Measurements from ENCODE around the gene RTKN. TPM values are rescaled to one million over a fixed set of nuclear protein-coding genes. Genes with fewer than 3 reads are reported as not detected.
A peak's percentile ranks its signal among the peaks of the same experiment; 100 is the strongest.

Gene RTKN
- total and polyA plus RNA-seq, 10 of the 15 experiments (the other 5 are each of a cell fraction or from before 2014, with no cell fraction given): 0.50 to 12.3 (median 5.4) TPM

DNA sequence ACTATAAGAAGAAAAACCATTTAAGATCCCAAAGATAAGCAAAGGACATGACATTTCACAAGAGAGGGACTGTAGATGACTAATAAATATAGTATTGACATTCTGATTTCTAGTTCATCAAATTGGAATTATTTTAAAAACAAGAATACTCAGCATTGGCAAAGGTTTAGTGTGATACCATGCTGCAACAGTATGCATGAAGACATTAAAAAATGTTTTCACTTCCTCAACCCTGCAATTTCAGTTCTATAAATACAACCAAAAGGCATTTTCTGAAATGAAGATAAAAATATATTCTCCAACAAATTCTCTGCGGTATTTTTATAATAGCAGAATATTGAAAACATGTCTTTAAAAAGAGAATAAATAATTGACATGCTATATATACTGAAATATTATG, 22.4 kb downstream of the RTKN start:
- intact Hi-C loops (cut with micrococcal nuclease; ENCODE audit: unreplicated experiment): no loop called here
- H2AFZ ChIP-seq (ENCODE audit: control insufficient read depth, low read depth, low read length): no peak overlapping the region
- TF ChIP-seq SPI1 (IDR thresholded peaks at IDR 0.05; ENCODE audit: borderline replicate concordance, insufficient read depth, low read depth, low read length) (peak; percentile 79), ZBED1 (IDR thresholded peaks at IDR 0.05; ENCODE audit: borderline replicate concordance) (no peak), CBX3 (IDR thresholded peaks at IDR 0.05; ENCODE audit: borderline replicate concordance, low read depth) (no peak), FOS (IDR thresholded peaks at IDR 0.05; ENCODE audit: borderline replicate concordance, extremely low read depth, insufficient read length) (no peak), ESRRA (IDR thresholded peaks at IDR 0.05; ENCODE audit: low read length) (no peak), MEF2A (IDR thresholded peaks at IDR 0.05; ENCODE audit: insufficient read depth, low read depth, low read length) (0 out of 2 replicates have a peak, but pooled peaks have one; percentile 58), IKZF2 (IDR thresholded peaks at IDR 0.05) (no peak), NRF1 (conservative IDR thresholded peaks at IDR 0.05; ENCODE audit: low read depth, low read length) (no peak), JUNB (IDR thresholded peaks at IDR 0.05) (peak; percentile 14; the same call in 1 of the 2 replicates), BMI1 (IDR thresholded peaks at IDR 0.05; ENCODE audit: borderline replicate concordance) (no peak), LARP7 (IDR thresholded peaks at IDR 0.05) (no peak), SMARCA5 (IDR thresholded peaks at IDR 0.05) (no peak), NFXL1 (IDR thresholded peaks at IDR 0.05; ENCODE audit: borderline replicate concordance) (no peak), HDGF (IDR thresholded peaks at IDR 0.05) (no peak), RCOR1 (conservative IDR thresholded peaks at IDR 0.05; ENCODE audit: low read depth, low read length) (no peak), MEF2B (IDR thresholded peaks at IDR 0.05; ENCODE audit: partially characterized antibody, poor library complexity, severe bottlenecking) (peak; percentile 58)
- TF ChIP-seq, protein P1, sequence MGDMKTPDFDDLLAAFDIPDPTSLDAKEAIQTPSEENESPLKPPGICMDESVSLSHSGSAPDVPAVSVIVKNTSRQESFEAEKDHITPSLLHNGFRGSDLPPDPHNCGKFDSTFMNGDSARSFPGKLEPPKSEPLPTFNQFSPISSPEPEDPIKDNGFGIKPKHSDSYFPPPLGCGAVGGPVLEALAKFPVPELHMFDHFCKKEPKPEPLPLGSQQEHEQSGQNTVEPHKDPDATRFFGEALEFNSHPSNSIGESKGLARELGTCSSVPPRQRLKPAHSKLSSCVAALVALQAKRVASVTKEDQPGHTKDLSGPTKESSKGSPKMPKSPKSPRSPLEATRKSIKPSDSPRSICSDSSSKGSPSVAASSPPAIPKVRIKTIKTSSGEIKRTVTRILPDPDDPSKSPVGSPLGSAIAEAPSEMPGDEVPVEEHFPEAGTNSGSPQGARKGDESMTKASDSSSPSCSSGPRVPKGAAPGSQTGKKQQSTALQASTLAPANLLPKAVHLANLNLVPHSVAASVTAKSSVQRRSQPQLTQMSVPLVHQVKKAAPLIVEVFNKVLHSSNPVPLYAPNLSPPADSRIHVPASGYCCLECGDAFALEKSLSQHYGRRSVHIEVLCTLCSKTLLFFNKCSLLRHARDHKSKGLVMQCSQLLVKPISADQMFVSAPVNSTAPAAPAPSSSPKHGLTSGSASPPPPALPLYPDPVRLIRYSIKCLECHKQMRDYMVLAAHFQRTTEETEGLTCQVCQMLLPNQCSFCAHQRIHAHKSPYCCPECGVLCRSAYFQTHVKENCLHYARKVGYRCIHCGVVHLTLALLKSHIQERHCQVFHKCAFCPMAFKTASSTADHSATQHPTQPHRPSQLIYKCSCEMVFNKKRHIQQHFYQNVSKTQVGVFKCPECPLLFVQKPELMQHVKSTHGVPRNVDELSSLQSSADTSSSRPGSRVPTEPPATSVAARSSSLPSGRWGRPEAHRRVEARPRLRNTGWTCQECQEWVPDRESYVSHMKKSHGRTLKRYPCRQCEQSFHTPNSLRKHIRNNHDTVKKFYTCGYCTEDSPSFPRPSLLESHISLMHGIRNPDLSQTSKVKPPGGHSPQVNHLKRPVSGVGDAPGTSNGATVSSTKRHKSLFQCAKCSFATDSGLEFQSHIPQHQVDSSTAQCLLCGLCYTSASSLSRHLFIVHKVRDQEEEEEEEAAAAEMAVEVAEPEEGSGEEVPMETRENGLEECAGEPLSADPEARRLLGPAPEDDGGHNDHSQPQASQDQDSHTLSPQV (IDR thresholded peaks at IDR 0.05): no peak
- TF ChIP-seq, protein P2, sequence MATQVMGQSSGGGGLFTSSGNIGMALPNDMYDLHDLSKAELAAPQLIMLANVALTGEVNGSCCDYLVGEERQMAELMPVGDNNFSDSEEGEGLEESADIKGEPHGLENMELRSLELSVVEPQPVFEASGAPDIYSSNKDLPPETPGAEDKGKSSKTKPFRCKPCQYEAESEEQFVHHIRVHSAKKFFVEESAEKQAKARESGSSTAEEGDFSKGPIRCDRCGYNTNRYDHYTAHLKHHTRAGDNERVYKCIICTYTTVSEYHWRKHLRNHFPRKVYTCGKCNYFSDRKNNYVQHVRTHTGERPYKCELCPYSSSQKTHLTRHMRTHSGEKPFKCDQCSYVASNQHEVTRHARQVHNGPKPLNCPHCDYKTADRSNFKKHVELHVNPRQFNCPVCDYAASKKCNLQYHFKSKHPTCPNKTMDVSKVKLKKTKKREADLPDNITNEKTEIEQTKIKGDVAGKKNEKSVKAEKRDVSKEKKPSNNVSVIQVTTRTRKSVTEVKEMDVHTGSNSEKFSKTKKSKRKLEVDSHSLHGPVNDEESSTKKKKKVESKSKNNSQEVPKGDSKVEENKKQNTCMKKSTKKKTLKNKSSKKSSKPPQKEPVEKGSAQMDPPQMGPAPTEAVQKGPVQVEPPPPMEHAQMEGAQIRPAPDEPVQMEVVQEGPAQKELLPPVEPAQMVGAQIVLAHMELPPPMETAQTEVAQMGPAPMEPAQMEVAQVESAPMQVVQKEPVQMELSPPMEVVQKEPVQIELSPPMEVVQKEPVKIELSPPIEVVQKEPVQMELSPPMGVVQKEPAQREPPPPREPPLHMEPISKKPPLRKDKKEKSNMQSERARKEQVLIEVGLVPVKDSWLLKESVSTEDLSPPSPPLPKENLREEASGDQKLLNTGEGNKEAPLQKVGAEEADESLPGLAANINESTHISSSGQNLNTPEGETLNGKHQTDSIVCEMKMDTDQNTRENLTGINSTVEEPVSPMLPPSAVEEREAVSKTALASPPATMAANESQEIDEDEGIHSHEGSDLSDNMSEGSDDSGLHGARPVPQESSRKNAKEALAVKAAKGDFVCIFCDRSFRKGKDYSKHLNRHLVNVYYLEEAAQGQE (IDR thresholded peaks at IDR 0.05; ENCODE audit: low read depth, low read length): no peak

More for the DNA sequence above, 22.4 kb downstream of the RTKN start:
- H3K79me2 ChIP-seq (ENCODE audit: control insufficient read depth, insufficient read depth, low read length): peaks cover 9% of the 10 kb centered on the region
- H3K4me2 ChIP-seq (ENCODE audit: control insufficient read depth, insufficient read depth): peak overlapping the region; percentile 59; the same call in 1 of the 2 replicates
- ATAC-seq (no peak), DNase-seq (ENCODE audit: low read depth, low spot score) (no peak), FAIRE-seq (no peak)
- ChIA-PET RAD21 (ENCODE audit: unreplicated experiment) (no interaction called here), SMC1A (ENCODE audit: uncharacterized antibody, unreplicated experiment) (interaction anchor here (1.1 to 3.0 kb wide), 2 partner anchors 14 to 171 kb away, joined by 3 to 14 read pairs; no protein-coding TSS in a partner anchor), POLR2A (interaction anchor here (0.6 to 1.8 kb wide), 2 partner anchors 35 to 49 kb away, joined by 3 to 6 read pairs; partner anchors contain the start of gene INO80B), CTCF (interaction anchor here (0.8 to 1.4 kb wide), 3 partner anchors 21 to 170 kb away, joined by 3 to 8 read pairs (median 6); no protein-coding TSS in a partner anchor)
- H3K4me3 ChIP-seq: peak overlapping the region; percentile 49; the same call in 1 of the 2 replicates
- H4K20me1 ChIP-seq (ENCODE audit: control insufficient read depth, insufficient read depth): no peaks in the 10 kb centered on the region
- no peaks in the 10 kb centered on the region for H3K9me3 ChIP-seq (replicated peaks; ENCODE audit: control insufficient read depth, insufficient read depth, low read length)
- peak overlapping the region; percentile 56 for H3K27ac ChIP-seq (ENCODE audit: control insufficient read depth, insufficient read depth)
- H3K27me3 ChIP-seq (replicated peaks in 1 of 2; ENCODE audit: control insufficient read depth in 2 of 2, insufficient read depth in 2 of 2, low read length in 1 of 2): no peaks in the 10 kb centered on the region
- H3K4me1 ChIP-seq (ENCODE audit: control insufficient read depth, insufficient read depth, low read length): peaks cover 42% of the 10 kb centered on the region
- 14% methylated on average over 1 of the region's 1 CpG for WGBS (ENCODE audit: insufficient coverage, insufficient replicate concordance, low lambda C conversion rate, missing lambda C conversion rate)
- peaks cover 0 to 4% of the 10 kb centered on the region in 2 experiments; a peak in 1 of 4 replicates for H3K36me3 ChIP-seq (ENCODE audit: control insufficient read depth in 2 of 2, insufficient read depth in 2 of 2, low read length in 1 of 2)
- in situ Hi-C loops (cut with MboI): no loop called here
- H3K9ac ChIP-seq (ENCODE audit: control insufficient read depth, insufficient read depth, low read length): no peak overlapping the region; the same call in 1 of the 2 replicates
- BruUV-seq (replicated peaks): no TSS peak
